Suprapubic skin (tissue), 4 donors: Measurements from ENCODE around the gene ALPL.

Experiments used
- EP300 ChIP-seq: sonication (generic); formaldehyde crosslinking; IDR thresholded peaks from one replicate; pipeline ENCODE4 v1.6.1; 2017; ENCODE audit warnings: antibody characterized with exemption
- POLR2A ChIP-seq, 2 donors: fragments of 450-650 bp; IDR thresholded peaks; one replicate each; pipeline ENCODE4 v1.6.1; 2017; ENCODE audit warnings: antibody characterized with exemption in 2 of 2, mild to moderate bottlenecking in 2 of 2, moderate library complexity in 2 of 2
- POLR2AphosphoS5 ChIP-seq, 3 donors: sonication (generic); formaldehyde crosslinking; IDR thresholded peaks; one replicate each; pipeline ENCODE4 v1.6.1; 2017; ENCODE audit warnings: antibody characterized with exemption in 3 of 3
- TF ChIP-seq, protein P1 (sequence below), 2 donors: fragments of 200-600 bp in 1 of 2; fragments of 450-650 bp in 1 of 2; sonication (generic) in 1 of 2; IDR thresholded peaks; one replicate each; pipeline ENCODE4 v1.5.1; 2016 to 2019; ENCODE audit warnings: antibody characterized with exemption in 2 of 2, mild to moderate bottlenecking in 1 of 2, moderate library complexity in 1 of 2

GRCh38 chr1:21496886-21497285 lies 12.3 kb upstream of the ALPL start:
- TF ChIP-seq POLR2A (IDR thresholded peaks at IDR 0.05): no peak
- TF ChIP-seq, protein P1, sequence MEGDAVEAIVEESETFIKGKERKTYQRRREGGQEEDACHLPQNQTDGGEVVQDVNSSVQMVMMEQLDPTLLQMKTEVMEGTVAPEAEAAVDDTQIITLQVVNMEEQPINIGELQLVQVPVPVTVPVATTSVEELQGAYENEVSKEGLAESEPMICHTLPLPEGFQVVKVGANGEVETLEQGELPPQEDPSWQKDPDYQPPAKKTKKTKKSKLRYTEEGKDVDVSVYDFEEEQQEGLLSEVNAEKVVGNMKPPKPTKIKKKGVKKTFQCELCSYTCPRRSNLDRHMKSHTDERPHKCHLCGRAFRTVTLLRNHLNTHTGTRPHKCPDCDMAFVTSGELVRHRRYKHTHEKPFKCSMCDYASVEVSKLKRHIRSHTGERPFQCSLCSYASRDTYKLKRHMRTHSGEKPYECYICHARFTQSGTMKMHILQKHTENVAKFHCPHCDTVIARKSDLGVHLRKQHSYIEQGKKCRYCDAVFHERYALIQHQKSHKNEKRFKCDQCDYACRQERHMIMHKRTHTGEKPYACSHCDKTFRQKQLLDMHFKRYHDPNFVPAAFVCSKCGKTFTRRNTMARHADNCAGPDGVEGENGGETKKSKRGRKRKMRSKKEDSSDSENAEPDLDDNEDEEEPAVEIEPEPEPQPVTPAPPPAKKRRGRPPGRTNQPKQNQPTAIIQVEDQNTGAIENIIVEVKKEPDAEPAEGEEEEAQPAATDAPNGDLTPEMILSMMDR (IDR thresholded peaks at IDR 0.05): no peak
- no peak for TF ChIP-seq POLR2AphosphoS5 (IDR thresholded peaks at IDR 0.05)
- no peak for TF ChIP-seq EP300
